GM21723 (cell line): ENCODE results near the gene PARVA.

ENCODE experiments used
- ATAC-seq: cut with Tn5 transposase; IDR thresholded peaks from one replicate; pipeline ENCODE4 v1.9.1; 2021; ENCODE audit warnings: mild to moderate bottlenecking, moderate library complexity; ENCODE audit not compliant: unreplicated experiment

Gene PARVA

DNA sequence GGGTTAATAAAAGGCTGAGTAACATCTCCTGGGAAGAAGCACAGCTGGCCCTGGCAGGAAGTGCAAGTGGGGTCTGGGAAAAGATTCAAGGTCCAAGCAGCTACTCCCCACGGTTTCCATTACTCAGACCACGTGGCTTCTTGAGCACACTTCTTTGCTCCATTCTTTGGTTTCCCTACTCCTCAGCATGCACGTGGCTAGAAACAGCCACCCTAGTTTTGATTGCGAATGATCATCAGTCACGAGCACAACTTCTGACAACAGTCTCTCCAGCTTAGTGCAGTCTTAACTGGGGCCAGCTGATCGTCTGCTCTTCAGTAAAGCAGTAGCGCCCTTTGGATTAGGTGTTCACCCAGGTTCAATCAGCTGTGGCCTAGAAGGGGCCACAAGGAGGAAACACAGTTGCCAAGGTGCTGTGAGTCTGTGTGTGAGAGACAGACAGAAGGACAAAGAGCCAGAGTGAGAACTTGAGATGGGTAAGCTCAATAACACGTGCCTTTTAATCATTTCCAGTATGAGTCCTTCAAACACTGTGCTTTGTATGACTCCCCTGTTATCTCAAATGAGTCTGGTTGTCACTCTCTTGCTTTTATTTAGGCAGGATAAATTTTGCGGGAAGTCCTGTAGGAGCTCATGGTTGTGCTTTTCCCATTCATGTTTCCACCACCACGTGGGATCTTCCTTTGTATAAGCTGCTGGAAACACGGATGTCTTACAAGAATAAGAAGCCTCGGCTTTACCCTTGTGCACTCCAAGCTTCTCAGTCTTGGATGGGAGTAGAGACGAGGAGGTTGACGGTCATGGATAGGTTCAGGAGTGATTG lies 901 bp upstream of the PARVA start:
- ATAC-seq = no peak

DNA sequence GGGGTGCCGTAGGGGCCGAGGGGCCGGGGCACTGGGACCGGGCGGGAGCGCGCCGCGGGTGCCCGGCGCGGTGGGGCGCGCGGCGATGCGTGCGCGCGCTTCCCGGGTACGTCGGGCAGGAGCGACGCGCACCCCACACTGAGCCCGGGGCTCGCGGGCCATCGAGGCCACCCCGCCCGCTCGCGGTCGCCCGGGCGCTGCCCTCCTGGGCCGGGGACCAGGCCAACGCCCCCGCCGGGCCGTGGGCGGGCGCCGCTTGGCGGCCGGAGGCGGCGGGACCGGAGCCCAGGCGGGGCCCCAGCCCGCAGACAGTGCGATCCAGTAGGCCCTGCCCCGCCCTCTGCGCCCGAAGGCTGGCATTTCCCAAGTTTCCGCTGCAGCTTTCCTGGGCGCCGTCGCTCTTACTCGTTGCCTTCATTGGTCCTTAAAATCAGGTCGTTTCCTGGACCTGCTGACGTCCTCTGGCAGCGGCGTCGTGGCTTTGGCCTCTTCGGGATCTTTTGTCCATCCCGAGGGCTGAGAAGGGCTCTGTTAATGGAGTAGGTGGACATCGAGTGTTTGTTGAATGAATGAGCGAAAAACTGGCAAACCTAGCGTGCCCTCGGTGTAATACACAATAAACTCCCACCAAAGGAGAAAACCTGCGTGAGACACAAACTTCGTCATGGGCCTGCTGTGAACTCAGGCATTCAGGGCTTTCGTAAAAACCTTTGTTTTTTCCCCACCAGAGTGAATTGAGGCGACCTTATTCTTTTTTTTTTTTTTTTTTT lies 638 bp downstream of the PARVA start:
- ATAC-seq = no peak

DNA sequence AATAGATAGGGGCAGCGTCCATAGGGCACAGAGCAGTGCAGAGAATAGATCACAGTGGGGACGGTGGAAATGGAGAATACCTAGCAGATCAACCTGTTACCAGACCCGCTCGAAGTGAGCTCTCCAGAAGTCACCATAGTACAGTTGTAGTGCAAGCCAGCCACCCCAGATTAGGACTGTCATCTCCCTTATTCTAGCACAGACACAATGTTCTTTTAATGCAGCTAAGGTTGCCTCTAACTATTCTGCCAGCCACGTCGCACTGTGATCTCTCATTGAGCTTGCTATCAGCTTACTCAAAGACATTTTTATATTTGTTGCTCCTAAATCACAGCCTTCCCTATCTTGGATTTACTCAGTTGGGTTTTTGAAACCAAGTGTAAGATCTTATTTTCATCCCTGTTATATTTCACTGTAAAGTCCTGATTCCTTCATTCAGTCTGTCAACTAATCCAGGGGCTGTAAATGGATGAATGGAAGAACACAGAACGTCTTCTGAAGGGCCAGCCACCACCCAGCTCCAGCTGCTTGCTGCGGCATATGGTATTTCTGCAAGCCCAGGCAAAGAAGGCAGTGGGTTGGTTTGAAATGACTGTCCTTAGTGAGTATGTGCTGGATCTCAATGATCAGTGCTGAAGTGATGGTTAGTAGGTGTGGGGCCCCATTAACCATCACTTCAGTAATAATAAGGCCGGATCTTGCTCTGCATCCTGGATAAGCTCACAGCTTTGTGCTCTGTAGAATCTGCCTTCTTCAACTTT lies 3.4 kb downstream of the PARVA start:
- ATAC-seq = no peak

DNA sequence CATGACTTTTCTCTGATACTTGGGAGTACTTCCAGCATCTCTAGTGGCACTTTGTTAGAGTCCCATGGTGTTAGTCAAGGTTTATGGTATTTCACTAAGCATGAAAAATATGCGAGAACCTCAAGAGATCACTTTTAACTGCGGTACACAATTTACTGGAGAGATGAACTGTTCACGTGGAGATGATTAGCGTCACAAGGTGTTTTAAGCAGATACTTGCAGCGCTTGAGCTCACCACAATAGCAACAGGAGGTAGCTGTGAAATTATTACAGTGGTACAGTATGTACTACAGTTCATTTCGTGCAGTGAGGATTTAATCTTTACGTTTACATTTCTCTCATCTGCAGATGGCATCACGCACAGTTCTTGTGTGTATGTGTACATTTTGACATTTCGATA lies 4.5 kb downstream of the PARVA start:
- ATAC-seq = no peak

DNA sequence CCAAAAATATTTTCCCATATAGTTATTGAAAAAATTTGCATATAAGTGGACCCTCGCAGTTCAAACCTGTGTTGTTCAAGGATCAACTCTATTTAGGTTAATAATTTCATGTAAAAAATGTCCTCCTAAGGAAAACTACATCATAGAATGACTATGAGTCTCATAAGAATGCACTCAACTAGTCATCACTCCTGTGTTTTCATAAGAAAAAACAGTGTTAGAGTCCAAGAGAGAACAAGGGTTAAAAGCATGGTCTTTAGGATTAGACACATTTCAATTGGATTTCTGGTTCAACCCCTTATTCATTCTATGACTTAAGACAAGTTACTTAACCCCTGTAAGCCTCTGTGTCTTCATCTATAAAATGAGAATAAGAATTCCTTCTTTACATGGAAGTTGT lies 5.1 kb downstream of the PARVA start:
- ATAC-seq = no peak

DNA sequence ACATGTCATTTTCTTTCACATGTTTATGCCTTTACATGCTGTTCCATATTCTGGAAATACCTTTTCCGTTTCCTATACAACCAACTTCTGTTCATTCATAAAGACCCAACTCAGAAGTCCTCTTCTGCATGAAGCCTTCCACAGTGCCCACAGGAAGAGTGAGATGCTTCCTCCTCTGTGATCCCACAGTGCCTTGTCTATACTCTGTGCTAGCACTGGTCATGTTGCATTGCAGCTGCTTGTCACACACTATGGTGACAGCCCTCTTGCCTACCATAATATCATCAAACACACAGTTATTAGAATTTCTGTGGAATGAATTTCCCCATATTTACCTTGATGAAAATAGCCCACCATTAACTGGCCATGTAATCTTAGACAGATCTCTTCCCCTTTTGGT lies 8.9 kb downstream of the PARVA start:
- no peak for ATAC-seq

DNA sequence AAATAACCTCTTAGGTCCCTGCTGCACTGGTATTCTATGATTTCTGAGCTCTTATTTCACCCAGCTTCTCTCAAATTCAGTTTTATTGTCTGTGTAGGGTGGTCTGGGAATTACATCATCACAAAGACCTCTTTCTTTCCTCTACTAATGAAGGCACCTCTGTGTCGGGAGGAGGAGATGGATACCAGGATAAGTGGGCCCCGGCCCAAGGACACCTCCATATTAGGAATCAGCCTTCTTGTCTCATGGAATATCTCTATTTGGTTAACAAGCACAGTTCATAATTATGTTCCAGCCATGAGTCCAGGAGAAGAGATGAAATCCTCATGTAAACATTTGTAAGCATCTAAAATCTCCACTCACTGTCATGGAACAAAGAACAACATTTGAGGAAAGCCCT lies 9.4 kb downstream of the PARVA start:
- no peak for ATAC-seq

DNA sequence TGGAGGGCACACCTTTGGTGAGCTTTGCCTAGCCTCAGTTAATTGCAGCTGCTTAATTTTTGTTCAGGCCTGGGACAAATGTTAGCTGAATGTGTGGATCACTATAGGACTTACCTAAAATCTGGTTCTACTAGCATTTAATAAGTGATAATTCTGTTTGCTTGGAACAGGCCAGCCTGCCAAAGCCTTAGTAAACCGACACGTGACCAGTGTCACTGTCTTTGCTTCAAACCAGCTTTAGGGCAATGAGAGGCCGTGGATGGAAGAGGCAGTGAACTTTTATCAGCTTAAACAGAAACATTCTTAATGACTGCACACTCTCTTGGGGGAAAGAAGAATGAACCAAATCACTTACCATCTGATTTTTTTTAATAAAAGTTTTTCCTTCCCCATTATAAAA lies 10.8 kb downstream of the PARVA start:
- no peak for ATAC-seq

DNA sequence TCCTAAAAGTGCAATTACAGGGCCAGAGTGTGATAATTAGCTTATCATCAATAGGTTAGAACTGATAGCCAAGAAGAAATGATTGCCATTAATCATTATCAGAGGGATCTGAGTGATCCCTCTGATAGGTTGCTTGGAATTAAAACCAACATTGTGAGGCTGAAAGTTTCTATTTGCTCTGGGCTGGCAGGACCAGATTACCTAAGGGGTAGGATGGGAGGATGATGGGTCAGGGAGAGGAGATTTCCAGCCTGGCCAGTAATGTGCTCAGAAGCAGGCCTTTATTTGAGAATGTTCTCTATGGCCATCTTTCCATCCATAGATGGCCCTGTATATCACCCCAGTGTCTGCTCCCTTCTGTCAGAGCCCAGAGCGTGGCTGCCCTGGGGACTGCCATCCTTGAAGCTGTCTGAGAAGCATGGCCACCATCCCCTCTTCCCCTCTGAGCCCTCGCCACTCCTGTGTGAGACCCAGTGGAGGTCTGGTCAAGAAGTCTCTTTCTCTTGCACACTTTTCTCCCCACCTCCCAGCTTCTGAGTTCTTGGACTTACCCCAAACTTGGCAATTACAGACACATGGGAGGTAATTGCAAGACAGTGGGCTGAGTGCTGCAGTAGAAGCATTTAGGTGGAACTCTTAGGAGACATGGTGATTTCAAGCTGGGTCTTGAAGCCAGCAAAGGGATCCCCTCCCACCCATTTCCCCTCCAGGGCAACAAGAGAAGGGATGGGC lies 11.7 kb downstream of the PARVA start:
- ATAC-seq = no peak

DNA sequence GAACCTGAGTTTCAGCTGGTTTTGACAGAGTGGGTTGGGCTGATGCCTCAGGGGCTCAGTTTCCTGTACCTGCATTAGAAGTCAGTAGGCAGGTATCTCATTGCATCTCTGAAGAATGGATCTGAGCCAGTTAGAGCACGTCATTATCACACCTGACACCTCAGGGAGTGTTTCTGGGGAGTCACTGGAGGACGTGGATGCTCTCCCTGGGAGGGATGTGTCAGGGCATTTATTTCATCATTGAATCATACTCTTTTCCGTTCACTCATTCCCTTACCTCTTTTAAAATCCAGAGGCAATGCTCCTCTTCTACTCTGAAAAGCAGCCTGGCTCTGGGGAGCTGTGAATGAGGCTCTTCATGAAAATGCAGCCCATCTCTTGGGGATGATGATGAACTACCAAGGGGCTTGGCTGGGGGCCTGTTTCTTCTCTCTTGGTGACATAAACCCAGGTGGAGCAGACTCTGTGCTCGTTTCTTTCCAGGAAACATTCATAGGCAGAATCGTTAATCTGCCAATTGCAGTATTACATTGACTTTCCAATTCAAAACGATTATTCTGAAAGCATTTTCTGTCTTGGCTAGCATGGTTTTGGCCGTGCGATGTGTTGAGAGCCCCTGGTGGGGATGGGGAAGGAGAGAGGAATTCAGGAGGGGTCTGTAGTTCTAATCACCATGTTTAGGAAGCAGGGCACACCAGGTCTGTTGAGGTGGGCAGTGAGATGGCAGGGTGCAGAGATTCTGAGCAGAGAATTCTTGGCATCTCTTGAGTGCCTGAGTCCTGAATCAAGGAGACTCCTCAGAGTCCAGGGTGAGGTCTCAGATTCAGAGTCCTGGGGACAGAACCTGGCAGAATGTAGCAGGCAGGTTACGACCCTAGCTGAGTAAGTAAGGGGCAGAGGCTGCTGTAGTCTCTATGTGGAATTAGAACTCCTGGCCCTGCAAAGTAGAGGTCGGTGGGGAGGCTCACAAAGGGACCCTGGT lies 12.6 kb downstream of the PARVA start:
- no peak for ATAC-seq

DNA sequence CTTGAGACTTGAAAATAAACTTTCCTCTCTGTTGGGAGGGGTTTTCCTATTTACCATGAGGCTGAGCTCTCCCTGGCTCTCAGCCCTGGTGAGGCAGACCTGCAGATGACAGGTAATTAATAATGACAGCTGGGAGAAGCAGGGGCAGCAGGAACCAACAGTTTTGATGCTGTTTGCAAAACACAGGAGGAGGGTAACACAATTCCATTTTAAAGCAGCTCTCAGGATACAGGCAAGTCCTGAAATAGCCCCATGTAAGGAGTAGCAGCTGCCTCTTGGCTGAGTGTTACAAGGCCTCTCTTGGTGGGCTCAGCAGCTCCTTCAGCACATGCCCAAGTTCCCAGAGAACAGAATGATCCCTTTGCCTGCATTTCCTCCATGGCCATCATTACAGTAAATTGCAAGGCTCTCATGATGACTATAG lies 13.3 kb downstream of the PARVA start:
- ATAC-seq = no peak

DNA sequence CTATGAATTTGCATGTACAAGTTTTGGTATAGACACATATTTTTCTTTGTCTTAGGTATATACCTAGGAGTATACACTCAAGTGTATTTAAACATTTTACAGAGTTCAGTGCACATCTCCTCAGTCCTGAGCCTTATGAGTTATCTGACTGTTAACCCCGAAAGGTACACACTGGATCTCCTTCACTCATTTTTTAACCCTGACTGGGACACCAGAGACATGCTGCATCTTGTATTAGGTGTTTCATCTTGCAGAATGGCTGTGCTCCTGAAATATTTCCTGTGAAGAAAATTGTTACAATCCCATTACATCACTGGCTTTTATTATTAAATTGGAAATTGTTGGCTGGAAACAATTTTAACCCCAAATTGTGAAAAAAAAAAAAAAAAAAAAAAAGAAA lies 15.3 kb downstream of the PARVA start:
- no peak for ATAC-seq

DNA sequence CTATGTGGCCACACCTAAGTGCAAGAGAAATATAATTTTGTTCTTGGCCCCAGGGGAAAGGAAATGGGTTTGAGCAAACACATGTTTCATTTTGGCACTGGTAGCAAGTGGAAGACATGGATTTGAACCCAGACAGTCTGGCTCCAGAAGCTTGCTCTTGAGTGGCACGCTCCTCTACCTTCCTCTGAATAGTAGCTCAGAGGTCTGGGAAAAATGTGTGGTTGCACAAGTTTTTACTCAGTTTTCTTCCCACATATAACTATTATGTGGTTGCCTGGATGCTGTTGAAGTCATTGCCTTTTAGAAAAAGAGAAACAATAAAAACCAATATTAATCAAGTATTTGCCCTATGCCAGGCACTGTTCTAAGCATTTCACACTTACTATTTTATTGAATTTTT lies 16.3 kb downstream of the PARVA start:
- no peak for ATAC-seq

DNA sequence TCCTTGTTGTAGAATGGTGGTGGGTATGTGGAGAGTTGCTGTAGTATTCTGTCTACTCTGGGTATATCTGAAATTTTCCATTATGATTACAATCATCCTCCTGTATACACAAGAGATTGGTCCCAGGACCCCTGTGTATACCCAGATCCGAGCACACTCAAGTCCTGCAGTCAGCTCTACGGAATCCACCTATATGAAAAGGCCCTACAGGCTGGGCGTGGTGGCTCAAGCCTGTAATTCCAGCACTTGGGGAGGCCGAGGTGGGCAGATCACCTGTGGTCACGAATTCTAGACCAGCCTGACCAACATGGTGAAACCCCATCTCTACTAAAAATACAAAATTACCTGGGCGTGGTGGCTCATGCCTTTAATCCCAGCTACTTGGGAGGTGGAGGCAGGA lies 17.2 kb downstream of the PARVA start:
- no peak for ATAC-seq

DNA sequence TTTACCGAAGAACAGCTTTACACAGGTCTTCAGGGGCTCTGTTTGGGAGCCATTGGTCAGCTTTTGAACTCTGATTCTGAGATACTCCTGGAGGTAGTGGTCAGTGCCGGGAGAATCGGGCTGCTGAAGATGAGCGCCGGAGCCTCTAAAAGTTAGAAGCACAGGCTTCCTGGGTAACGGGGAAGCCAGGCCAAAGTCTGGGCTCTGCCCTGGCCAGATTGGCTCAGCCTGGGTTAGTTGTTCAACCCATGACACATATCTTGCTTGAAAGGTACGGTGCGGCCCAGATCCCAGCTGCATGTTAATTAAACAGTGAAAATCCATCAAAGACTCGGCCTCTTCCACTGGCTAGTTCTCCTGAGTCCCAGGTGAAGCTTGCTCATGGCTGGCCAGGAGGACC lies 18.0 kb downstream of the PARVA start:
- ATAC-seq = no peak

DNA sequence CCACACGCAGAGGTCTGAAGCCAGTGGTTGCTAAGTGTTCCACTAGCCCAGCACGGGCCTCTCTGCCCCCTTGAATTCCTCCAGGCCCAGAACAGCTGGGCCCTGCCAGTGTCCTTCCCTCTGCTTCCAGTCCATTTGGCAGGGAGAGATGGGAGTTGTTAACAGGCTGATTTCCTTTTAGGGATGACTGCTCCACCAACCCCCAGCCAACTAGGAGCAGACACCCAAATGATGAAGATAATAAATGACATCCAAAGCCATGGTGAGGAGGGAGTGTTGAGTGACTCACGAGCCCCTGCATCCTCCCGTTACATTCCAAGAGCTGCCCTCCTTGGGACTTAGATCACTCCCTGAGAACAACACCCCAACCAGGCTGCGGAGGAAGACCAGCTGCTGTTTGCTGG lies 20.6 kb downstream of the PARVA start:
- ATAC-seq = no peak

DNA sequence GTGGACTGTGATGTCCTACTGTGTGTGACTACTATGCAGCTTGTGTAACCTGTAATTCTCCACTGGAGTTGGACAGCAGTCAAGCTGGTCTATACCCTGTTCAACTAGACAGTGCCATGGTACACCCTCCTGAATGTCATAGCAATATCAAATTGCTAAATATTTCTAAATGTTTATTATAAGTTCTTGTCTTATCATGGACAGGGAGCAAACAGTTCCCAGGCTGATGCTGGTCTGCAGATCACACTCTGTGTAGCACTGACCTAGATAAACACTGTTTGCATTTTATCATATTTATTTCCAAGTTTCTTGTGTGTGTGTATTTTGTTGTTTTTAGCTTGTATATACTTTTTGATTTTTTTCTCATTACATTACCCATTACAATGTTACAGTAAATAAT lies 22.0 kb downstream of the PARVA start:
- ATAC-seq = no peak

DNA sequence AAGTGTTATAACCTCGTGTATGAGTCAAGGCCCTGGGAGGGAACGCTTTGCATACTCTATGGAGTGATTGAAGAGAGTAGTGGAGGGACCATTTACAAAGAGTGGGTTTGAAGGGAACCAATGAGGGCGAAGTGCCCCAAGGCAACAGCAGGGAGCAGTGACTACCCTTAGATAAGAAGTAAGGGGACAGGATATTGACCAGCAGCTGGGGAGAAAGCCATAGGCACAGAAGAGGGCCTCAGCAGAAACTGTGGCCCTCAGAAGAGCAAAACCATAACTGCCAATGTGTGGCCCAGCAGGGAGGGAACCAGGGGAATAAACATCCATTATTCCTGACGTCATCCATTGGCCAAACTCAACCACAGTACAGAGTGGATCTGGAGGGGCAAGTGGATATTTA lies 24.7 kb downstream of the PARVA start:
- ATAC-seq = no peak

DNA sequence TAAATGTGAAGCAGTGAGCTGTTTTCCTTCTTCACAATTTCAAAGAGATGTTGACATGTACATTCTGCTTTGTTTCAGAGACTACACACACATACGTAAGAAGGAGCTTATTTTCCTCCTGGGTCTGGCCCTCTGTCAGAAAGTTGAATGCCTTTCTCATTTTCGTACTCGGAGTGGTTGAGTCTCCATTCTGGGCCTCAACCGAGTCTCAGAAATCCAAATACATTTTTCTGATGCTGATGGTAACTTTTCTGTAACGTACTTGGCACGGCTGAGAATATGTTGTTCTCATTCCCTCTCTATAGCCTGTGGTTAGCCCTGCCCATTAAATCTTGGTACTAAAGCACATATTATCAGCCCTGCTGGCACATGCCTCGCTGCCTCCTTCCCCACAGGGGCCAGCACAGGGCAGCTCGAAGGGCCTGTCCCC lies 25.3 kb downstream of the PARVA start:
- no peak for ATAC-seq
